ENCODE measurements around the gene GALNT15.

GALNT15 gene

DNA sequence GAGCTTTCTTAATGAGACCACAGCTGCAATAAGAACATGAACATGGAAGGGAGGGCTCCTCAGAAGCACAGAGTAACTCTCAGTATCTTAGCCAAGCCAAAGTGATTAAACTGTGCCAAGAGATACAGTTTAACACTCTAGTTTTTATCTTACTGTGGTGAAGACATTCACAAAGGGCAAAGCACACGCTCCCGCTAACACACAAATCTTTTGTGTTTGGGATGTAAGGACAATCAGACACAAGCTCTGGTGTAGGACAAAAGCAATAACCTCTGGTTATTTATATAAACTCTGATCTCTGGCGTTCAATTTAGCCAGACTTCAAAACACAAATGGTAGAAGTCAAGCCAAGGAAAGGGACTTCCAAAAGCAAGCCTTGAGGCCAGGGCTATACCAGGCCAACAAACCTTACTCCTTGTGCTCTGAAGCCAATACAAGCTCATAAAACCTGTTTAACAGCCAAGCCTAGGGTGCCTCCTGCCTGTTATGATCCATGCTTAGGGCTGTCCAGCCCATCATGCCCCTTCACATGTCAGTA, 62.4 kb downstream of the GALNT15 start:
- Histone ChIP-seq H2AFZ (ENCODE audit: low read length) (no peak overlapping the region), H3K36me3 (ENCODE audit: insufficient read depth, low read length) (no peaks in the 10 kb centered on the region)
- TF ChIP-seq, protein P1, sequence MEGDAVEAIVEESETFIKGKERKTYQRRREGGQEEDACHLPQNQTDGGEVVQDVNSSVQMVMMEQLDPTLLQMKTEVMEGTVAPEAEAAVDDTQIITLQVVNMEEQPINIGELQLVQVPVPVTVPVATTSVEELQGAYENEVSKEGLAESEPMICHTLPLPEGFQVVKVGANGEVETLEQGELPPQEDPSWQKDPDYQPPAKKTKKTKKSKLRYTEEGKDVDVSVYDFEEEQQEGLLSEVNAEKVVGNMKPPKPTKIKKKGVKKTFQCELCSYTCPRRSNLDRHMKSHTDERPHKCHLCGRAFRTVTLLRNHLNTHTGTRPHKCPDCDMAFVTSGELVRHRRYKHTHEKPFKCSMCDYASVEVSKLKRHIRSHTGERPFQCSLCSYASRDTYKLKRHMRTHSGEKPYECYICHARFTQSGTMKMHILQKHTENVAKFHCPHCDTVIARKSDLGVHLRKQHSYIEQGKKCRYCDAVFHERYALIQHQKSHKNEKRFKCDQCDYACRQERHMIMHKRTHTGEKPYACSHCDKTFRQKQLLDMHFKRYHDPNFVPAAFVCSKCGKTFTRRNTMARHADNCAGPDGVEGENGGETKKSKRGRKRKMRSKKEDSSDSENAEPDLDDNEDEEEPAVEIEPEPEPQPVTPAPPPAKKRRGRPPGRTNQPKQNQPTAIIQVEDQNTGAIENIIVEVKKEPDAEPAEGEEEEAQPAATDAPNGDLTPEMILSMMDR (IDR thresholded peaks at IDR 0.05; ENCODE audit: low read length) = no peak
- TF ChIP-seq EZH2 (IDR thresholded peaks at IDR 0.05; ENCODE audit: borderline replicate concordance, low read length) = no peak

DNA sequence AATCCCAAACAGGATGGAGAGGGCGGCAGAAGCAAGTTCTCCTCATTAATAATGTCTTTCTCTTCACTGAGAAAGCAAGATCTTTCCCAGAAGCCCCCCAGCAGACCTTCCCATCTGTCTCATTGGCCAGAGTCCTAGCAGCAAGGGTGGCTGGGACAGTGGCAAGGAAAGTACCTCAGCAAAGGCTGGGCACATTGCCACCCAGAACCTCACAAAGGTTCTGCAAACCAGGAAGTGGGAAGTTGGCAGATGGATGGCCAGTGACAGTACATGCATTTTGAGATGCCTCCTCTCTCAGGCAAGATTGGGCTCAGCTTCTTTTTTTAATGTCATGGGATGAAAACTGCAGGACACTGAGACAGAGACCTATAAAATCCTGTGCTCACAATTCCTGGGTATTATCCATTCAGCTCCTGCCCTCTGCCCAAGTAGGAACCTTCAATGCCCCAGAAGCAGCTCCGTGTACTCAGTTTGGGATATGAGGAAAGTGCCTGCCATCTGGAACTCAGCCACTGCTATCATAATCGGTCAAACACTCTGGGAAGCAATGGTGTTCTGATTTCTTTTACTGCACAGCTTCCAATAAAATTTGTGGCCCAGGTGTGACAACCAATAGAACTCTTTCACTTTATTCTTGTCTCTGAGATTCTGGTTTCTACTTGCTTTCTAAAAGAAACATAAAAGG, 64.7 kb downstream of the GALNT15 start:
- Histone ChIP-seq H3K36me3 (ENCODE audit: insufficient read depth, low read length) (no peaks in the 10 kb centered on the region), H3K4me1 (ENCODE audit: insufficient read depth, low read length, severe bottlenecking) (no peaks in the 10 kb centered on the region), H3K27me3 (ENCODE audit: insufficient read depth, low read length) (no peaks in the 10 kb centered on the region; the same call in 1 of the 2 replicates), H3K27ac (ENCODE audit: low read depth, low read length, poor library complexity, severe bottlenecking) (no peak overlapping the region), H3K9me2 (ENCODE audit: low read depth, low read length) (no peaks in the 10 kb centered on the region), H2AFZ (ENCODE audit: low read length) (no peak overlapping the region), H3K9ac (ENCODE audit: low read length) (no peak overlapping the region), H3K4me3 (ENCODE audit: low read depth, low read length, poor library complexity, severe bottlenecking) (no peak overlapping the region), H3K79me2 (ENCODE audit: insufficient read depth, low read length) (no peaks in the 10 kb centered on the region), H3K4me2 (ENCODE audit: low read length) (no peak overlapping the region), H4K20me1 (ENCODE audit: insufficient read depth, low read length) (no peaks in the 10 kb centered on the region), H3K9me3 (ENCODE audit: low read length) (no peaks in the 10 kb centered on the region), H3F3A (ENCODE audit: insufficient read depth, low read length) (no peaks in the 10 kb centered on the region)
- no peak for TF ChIP-seq EZH2 (IDR thresholded peaks at IDR 0.05; ENCODE audit: borderline replicate concordance, low read length)
- TF ChIP-seq, protein P1 (IDR thresholded peaks at IDR 0.05; ENCODE audit: low read length) = no peak

More for the DNA sequence above, 62.4 kb downstream of the GALNT15 start:
- no peak overlapping the region for H3K27ac ChIP-seq (ENCODE audit: low read depth, low read length, poor library complexity, severe bottlenecking)
- H3K9me2 ChIP-seq (ENCODE audit: low read depth, low read length) = no peaks in the 10 kb centered on the region
- no peaks in the 10 kb centered on the region for H3K79me2 ChIP-seq (ENCODE audit: insufficient read depth, low read length)
- no peaks in the 10 kb centered on the region for H3K9me3 ChIP-seq (ENCODE audit: low read length)
- no peaks in the 10 kb centered on the region for H3F3A ChIP-seq (ENCODE audit: insufficient read depth, low read length)
- no peaks in the 10 kb centered on the region for H3K4me1 ChIP-seq (ENCODE audit: insufficient read depth, low read length, severe bottlenecking)
- no peak overlapping the region for H3K9ac ChIP-seq (ENCODE audit: low read length)
- no peaks in the 10 kb centered on the region; the same call in 1 of the 2 replicates for H3K27me3 ChIP-seq (ENCODE audit: insufficient read depth, low read length)
- no peak overlapping the region for H3K4me3 ChIP-seq (ENCODE audit: low read depth, low read length, poor library complexity, severe bottlenecking)
- no peaks in the 10 kb centered on the region for H4K20me1 ChIP-seq (ENCODE audit: insufficient read depth, low read length)
- H3K4me2 ChIP-seq (ENCODE audit: low read length) = no peak overlapping the region

DNA sequence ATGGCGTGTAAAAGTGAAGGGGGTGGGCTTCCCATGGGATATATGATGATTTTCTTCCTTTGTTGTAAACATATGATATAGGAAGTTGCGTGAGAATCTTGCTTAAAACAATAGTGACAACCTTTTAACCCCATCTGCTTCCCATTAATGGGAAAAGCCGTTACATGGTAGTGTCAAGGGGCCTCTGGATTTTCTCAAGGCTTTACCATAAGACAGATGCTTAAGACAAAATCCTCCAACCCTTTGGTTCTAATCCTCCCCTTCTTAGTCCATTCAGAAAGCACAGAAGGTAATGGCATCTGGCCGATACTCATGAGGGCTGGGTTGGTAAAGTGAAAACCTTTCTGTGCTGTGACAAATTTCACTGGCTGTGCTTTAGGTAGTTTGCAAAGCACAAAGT, 65.3 kb downstream of the GALNT15 start:
- Histone ChIP-seq H3F3A (ENCODE audit: insufficient read depth, low read length) (no peaks in the 10 kb centered on the region), H3K9me2 (ENCODE audit: low read depth, low read length) (no peaks in the 10 kb centered on the region), H3K9ac (ENCODE audit: low read length) (no peak overlapping the region), H4K20me1 (ENCODE audit: insufficient read depth, low read length) (no peaks in the 10 kb centered on the region), H3K4me2 (ENCODE audit: low read length) (no peak overlapping the region), H3K9me3 (ENCODE audit: low read length) (no peaks in the 10 kb centered on the region), H3K4me1 (ENCODE audit: insufficient read depth, low read length, severe bottlenecking) (no peaks in the 10 kb centered on the region), H3K4me3 (ENCODE audit: low read depth, low read length, poor library complexity, severe bottlenecking) (no peak overlapping the region), H3K36me3 (ENCODE audit: insufficient read depth, low read length) (no peaks in the 10 kb centered on the region), H3K27ac (ENCODE audit: low read depth, low read length, poor library complexity, severe bottlenecking) (no peak overlapping the region), H3K79me2 (ENCODE audit: insufficient read depth, low read length) (no peaks in the 10 kb centered on the region), H2AFZ (ENCODE audit: low read length) (no peak overlapping the region), H3K27me3 (ENCODE audit: insufficient read depth, low read length) (no peaks in the 10 kb centered on the region; the same call in 1 of the 2 replicates)
- no peak for TF ChIP-seq EZH2 (IDR thresholded peaks at IDR 0.05; ENCODE audit: borderline replicate concordance, low read length)
- TF ChIP-seq, protein P1 (IDR thresholded peaks at IDR 0.05; ENCODE audit: low read length) = no peak
